Measurements from ENCODE around the gene TEX48.

GRCh38 chr9:114729706-114730105 is 47.7 kb upstream of the TEX48 start:
- TF ChIP-seq ARNTL (CRISPR knock-in tag; IDR thresholded peaks at IDR 0.05; ENCODE audit: borderline replicate concordance, low read depth) (no peak), OSR1 (CRISPR knock-in tag; IDR thresholded peaks at IDR 0.05) (no peak), RARB (CRISPR knock-in tag; IDR thresholded peaks at IDR 0.05) (no peak), ZFP3 (CRISPR knock-in tag; IDR thresholded peaks at IDR 0.05) (no peak)

Measured in SK-N-SH treated with all-trans-retinoic acid at 6 μM for 48 hours (cell line).